Coronary artery (tissue), 2 donors: ENCODE measurements around the gene TRMT112.
"Not testable (repeated sequence)": the region's sequence is repeated elsewhere in the genome, so short reads cannot be mapped to it uniquely, and the experiment has no call there.

Experiments used
- DNase-seq: peaks from one replicate; pipeline ENCODE4 v3.0.0-alpha.2; 2017; ENCODE audit warnings: low spot score
- H3K27ac ChIP-seq, 2 donors: fragments of 200-600 bp; sonication (generic); one replicate each; pipeline ENCODE4 v1.5.1; 2016 to 2019
- H3K4me3 ChIP-seq: fragments of 200-600 bp; sonication (generic); 2 replicates; pipeline ENCODE4 v1.5.1; 2016; ENCODE audit warnings: mild to moderate bottlenecking, moderate library complexity
- CTCF ChIP-seq: fragments of 200-600 bp; sonication (generic); IDR thresholded peaks from one replicate; pipeline ENCODE4 v1.5.1; 2019; ENCODE audit warnings: antibody characterized with exemption

The TRMT112 gene

DNA sequence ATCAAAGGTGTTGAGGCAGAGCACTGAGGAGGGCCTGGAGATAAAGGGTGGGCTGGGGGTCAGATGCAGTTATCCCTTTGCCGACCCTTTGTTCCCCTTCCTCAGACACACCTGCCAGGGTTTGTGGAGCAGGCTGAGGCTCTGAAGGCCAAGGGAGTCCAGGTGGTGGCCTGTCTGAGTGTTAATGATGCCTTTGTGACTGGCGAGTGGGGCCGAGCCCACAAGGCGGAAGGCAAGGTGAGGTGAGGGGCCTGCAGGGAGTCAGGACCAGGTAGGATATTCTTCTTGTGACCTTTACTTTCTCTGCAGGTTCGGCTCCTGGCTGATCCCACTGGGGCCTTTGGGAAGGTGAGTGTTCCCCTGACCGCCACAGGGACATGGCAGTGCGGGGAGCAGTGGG is 3.2 kb upstream of the TRMT112 start:
- no peak for TF ChIP-seq CTCF
- DNase-seq = no peak
- H3K4me3 ChIP-seq = no peak overlapping the region
- H3K27ac ChIP-seq = no peak overlapping the region

DNA sequence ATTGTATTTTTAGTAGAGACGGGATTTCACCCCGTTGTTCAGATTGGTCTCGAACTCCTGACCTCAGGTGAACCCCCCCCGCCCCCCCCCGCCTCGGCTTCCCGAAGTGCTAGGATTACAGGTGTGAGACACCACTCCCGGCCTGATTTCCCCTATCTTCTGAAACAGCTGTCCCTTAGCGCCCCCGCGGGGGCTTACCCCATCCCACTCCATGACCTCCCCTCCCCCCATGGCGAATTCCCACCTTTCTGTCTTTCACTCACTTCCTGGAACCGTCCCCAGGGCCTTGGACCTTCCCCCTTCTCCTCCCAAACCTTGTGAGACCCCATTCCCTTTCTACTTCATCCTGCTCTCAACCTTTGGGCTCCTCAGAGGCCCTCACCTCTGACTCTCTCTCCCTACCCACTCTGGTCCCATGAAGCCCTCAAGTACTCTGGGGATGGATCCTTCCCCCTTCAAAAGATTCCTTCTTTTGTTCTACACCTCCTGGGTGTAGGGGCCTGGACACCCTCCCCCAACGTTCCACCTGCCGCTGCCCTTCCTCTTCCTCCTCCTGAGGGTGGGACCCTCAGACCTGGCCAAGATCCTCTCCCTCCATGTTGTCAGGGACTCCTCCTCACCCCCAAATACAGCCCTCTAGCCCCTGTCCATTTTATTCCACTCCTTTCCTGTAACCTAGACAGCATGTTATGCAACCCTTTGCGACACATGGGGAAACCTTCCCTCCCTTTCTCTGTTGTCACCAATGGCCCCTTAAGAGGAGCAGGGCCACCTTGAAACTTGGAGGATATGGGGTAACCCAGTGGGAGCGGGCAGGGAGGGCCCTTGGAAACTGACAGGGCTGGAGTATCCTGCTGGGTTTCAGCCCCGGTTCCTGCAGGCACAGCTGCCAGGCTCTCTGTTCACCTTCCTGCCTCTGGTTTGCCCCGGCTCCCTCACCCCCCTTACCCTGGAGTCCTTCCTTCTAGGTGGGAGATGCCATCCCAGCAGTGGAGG is 1.7 kb upstream of the TRMT112 start:
- Histone ChIP-seq H3K4me3 (peak overlapping the region; percentile 91), H3K27ac (peak overlapping the region; percentile 91 to 99)
- DNase-seq = no peak
- TF ChIP-seq CTCF = no peak

GRCh38 chr11:64317961-64318765 is 804 bp upstream of the TRMT112 start, which contains the start of gene PRDX5:
PRDX5 (plus strand) TSS chr11:64318121; CDS start chr11:64318216, 95 bp downstream.
- peak; percentile 99 for DNase-seq
- Histone ChIP-seq H3K27ac (peak within 1 kb of the TSS; percentile 91 to 99), H3K4me3 (peak within 1 kb of the TSS; percentile 91)
- no peak for TF ChIP-seq CTCF

DNA sequence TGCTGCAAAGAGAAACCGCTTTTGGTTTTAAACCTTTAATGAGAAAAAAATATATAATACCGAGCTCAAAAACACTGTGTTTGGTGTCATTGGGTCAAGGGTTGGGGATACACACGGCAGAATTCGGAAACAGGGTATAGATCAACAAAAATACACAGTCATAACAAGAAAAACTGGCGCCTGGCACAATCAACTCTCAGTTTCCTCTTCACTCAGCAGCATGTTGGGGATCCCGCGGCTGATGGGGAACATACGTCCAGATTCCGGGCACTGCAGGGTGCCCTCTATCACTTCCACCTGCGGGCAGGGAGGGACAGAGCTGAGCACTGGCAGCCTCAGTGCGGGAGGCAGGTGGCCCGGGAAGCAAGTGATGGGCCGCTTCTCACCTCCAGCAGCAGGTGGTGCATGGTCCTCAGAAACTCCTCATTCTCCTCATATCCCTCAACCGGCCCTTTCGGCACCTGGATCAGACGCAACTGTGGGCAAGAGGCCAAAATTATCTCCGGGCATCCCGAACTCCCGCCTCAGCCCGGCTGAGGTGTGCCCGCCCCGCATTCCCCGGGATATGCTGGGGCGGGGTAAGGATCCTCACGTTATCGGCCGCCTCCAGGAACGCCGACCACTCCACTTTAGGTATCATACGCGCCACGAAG is 561 bp downstream of the TRMT112 start:
- Histone ChIP-seq H3K4me3 (peak overlapping the region; percentile 91), H3K27ac (peak overlapping the region; percentile 91 to 99)
- DNase-seq = no peak
- no peak for TF ChIP-seq CTCF

DNA sequence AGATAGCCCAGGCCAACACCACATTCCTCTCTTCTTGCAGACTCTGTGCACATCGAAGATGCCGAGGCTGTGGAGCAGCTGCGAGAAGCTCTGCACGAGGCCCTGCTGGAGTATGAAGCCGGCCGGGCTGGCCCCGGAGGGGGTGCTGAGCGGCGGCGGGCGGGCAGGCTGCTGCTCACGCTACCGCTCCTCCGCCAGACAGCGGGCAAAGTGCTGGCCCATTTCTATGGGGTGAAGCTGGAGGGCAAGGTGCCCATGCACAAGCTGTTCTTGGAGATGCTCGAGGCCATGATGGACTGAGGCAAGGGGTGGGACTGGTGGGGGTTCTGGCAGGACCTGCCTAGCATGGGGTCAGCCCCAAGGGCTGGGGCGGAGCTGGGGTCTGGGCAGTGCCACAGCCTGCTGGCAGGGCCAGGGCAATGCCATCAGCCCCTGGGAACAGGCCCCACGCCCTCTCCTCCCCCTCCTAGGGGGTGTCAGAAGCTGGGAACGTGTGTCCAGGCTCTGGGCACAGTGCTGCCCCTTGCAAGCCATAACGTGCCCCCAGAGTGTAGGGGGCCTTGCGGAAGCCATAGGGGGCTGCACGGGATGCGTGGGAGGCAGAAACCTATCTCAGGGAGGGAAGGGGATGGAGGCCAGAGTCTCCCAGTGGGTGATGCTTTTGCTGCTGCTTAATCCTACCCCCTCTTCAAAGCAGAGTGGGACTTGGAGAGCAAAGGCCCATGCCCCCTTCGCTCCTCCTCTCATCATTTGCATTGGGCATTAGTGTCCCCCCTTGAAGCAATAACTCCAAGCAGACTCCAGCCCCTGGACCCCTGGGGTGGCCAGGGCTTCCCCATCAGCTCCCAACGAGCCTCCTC is 1.5 kb downstream of the TRMT112 start:
- H3K4me3 ChIP-seq, DNase-seq, H3K27ac ChIP-seq: not testable (repeated sequence)

- no peak overlapping the region for H3K27ac ChIP-seq
- DNase-seq = no peak
- TF ChIP-seq CTCF = no peak
- no peak overlapping the region for H3K4me3 ChIP-seq
Observed at GRCh38 chr11:64314805-64315561, 2.4 kb downstream of the TRMT112 start.
